Stimulated activated effector memory CD8-positive, alpha-beta T cell treated with anti-CD3 and anti-CD28 coated beads, Interleukin-12 subunit alpha, Interleukin-12 subunit beta, amount 100 ng/mL, for 72 hours (primary cell): ENCODE measurements around the gene ARFRP1.

Experiments used
- ATAC-seq: fragments of 150-1000 bp; cut with Tn5 transposase; 2 replicates; pipeline ENCODE4 v1.10.0; 2021
- DNase-seq, 2 donors: peaks; one replicate each; pipeline ENCODE4 v3.0.0; 2021 to 2022; ENCODE audit warnings: low spot score in 2 of 2
- H3K27ac Mint-ChIP-seq: one replicate; pipeline ENCODE4 v1.8.0; 2022; ENCODE audit warnings: mild to moderate bottlenecking, mixed read lengths
- H3K36me3 Mint-ChIP-seq: one replicate; pipeline ENCODE4 v1.8.0; 2022; ENCODE audit warnings: mild to moderate bottlenecking, mixed read lengths
- H3K4me1 Mint-ChIP-seq: one replicate; pipeline ENCODE4 v1.8.0; 2022; ENCODE audit warnings: mixed read lengths
- H3K4me3 Mint-ChIP-seq: one replicate; pipeline ENCODE4 v1.8.0; 2022; ENCODE audit warnings: mild to moderate bottlenecking, mixed read lengths
- H3K9me3 Mint-ChIP-seq: one replicate; pipeline ENCODE4 v1.8.0; 2022; ENCODE audit warnings: mixed read lengths

The ARFRP1 gene

DNA sequence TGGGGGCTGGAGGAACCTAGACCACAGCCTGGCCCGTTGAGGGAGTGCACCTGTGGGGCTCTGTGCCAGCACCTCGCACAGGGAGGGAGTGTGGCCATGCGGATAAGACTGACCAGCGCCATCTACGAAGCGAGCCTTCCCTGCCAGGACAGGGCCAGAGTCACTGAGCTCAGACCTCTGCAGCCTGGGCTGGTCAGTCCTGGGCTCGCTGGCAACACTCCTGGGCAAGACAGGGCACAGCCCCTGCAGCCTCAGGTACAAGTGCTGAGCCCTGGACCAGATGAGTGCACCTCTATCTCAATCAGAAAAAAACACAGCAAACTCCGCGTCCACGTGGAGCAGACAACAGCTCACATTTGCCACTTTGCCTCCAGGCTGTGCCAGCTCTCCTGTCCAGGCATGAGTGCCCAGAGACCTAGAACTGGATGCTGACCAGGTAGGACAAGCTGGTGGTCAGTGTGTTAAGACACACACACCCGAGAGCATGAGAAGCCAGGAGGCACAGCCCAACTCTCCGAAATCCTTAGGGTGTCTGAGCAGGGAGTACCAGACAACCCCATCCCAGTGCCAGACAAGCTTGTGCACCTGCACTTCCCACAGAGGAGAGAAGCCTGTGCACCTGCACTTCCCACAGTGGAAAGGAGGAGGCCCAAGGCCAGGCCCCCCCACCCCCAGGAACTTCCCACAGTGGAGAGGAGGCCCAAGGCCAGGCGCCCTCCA is 4.9 kb downstream of the ARFRP1 start:
- Mint-ChIP-seq H3K4me3 (no peak overlapping the region), H3K27ac (peak overlapping the region; percentile 71), H3K36me3 (peaks cover 47% of the 10 kb centered on the region), H3K4me1 (peaks cover 43% of the 10 kb centered on the region), H3K9me3 (no peaks in the 10 kb centered on the region)
- ATAC-seq (no peak), DNase-seq (no peak)

GRCh38 chr20:63702036-63702665 is 5.6 kb downstream of the ARFRP1 start:
- Mint-ChIP-seq H3K4me1 (peaks cover 48% of the 10 kb centered on the region), H3K4me3 (no peak overlapping the region), H3K27ac (peak overlapping the region; percentile 71), H3K36me3 (peaks cover 53% of the 10 kb centered on the region), H3K9me3 (no peaks in the 10 kb centered on the region)
- DNase-seq: no peak
- no peak for ATAC-seq

- ATAC-seq (no peak), DNase-seq (no peak)
- Mint-ChIP-seq H3K27ac (peak overlapping the region; percentile 78), H3K36me3 (peaks cover 51% of the 10 kb centered on the region), H3K9me3 (no peaks in the 10 kb centered on the region), H3K4me3 (no peak overlapping the region), H3K4me1 (peaks cover 48% of the 10 kb centered on the region)
Observed at GRCh38 chr20:63701329-63702035, 6.3 kb downstream of the ARFRP1 start.

DNA sequence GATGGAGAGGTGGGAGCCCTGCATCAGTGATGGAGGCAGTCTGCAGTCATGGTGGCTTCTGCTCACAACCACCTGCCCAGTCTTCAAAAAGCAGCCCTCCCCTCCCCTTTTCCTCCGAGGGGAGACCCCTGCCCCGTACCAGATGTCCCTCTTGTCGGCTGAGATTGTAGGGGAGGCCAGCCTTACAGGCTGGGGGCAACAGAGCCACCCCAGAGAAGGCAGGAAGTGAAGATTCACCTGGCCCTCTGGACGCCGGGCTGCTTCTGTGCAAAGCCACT is 6.8 kb downstream of the ARFRP1 start:
- Mint-ChIP-seq H3K4me1 (peaks cover 48% of the 10 kb centered on the region), H3K4me3 (no peak overlapping the region)

GRCh38 chr20:63700199-63701050 is 7.4 kb downstream of the ARFRP1 start:
- Mint-ChIP-seq H3K4me1 (peaks cover 46% of the 10 kb centered on the region), H3K36me3 (peaks cover 50% of the 10 kb centered on the region), H3K4me3 (no peak overlapping the region), H3K27ac (peak overlapping the region; percentile 78), H3K9me3 (no peaks in the 10 kb centered on the region)
- ATAC-seq (no peak), DNase-seq (no peak)

More for the DNA sequence above, 6.8 kb downstream of the ARFRP1 start:
- H3K9me3 Mint-ChIP-seq: no peaks in the 10 kb centered on the region
- peaks cover 51% of the 10 kb centered on the region for H3K36me3 Mint-ChIP-seq
- DNase-seq (no peak), ATAC-seq (no peak)
- H3K27ac Mint-ChIP-seq: peak overlapping the region; percentile 78

GRCh38 chr20:63699466-63700198 is 8.1 kb downstream of the ARFRP1 start:
- peaks cover 39% of the 10 kb centered on the region for H3K4me1 Mint-ChIP-seq

GRCh38 chr20:63698739-63699465 is 8.9 kb downstream of the ARFRP1 start:
- peak in 1 of 2 donors; percentile 80 for DNase-seq

More at GRCh38 chr20:63699466-63700198, 8.1 kb downstream of the ARFRP1 start:
- Mint-ChIP-seq H3K27ac (peak overlapping the region; percentile 78), H3K36me3 (peaks cover 50% of the 10 kb centered on the region), H3K4me3 (peak overlapping the region; percentile 53), H3K9me3 (no peaks in the 10 kb centered on the region)
- ATAC-seq (no peak), DNase-seq (peak in 1 of 2 donors; percentile 51)

GRCh38 chr20:63697868-63698545 is 9.8 kb downstream of the ARFRP1 start:
- peaks cover 59% of the 10 kb centered on the region for H3K36me3 Mint-ChIP-seq
- no peaks in the 10 kb centered on the region for H3K9me3 Mint-ChIP-seq
- H3K4me1 Mint-ChIP-seq: peaks cover 43% of the 10 kb centered on the region
- DNase-seq (peak in 1 of 2 donors; percentile 51), ATAC-seq (no peak)
- peak overlapping the region; percentile 35 for H3K4me3 Mint-ChIP-seq
- H3K27ac Mint-ChIP-seq: peak overlapping the region; percentile 67

More at GRCh38 chr20:63698739-63699465, 8.9 kb downstream of the ARFRP1 start:
- Mint-ChIP-seq H3K4me1 (peaks cover 41% of the 10 kb centered on the region), H3K4me3 (peak overlapping the region; percentile 53), H3K27ac (peak overlapping the region; percentile 78), H3K9me3 (no peaks in the 10 kb centered on the region), H3K36me3 (peaks cover 51% of the 10 kb centered on the region)
- ATAC-seq: peak; percentile 78

- DNase-seq (peak in 1 of 2 donors; percentile 54), ATAC-seq (no peak)
- H3K4me1 Mint-ChIP-seq: peaks cover 37% of the 10 kb centered on the region
- H3K4me3 Mint-ChIP-seq: peak overlapping the region; percentile 35
- no peaks in the 10 kb centered on the region for H3K9me3 Mint-ChIP-seq
- H3K36me3 Mint-ChIP-seq: peaks cover 59% of the 10 kb centered on the region
- H3K27ac Mint-ChIP-seq: peak overlapping the region; percentile 67
Observed at GRCh38 chr20:63697357-63697867, 10.4 kb downstream of the ARFRP1 start.

- peak; percentile 1 for ATAC-seq
- H3K36me3 Mint-ChIP-seq: peaks cover 63% of the 10 kb centered on the region
- peak within 1 kb of the TSS; percentile 70 for H3K27ac Mint-ChIP-seq
- DNase-seq: peak in 1 of 2 donors; percentile 51
- H3K9me3 Mint-ChIP-seq: no peaks in the 10 kb centered on the region
- H3K4me1 Mint-ChIP-seq: peaks cover 31% of the 10 kb centered on the region
- H3K4me3 Mint-ChIP-seq: peak within 1 kb of the TSS; percentile 35
Observed at GRCh38 chr20:63696628-63697356, 11.0 kb downstream of the ARFRP1 start, which contains the start of gene TNFRSF6B. TSS of gene TNFRSF6B (plus strand) at chr20:63696652. CDS start at chr20:63696768, 116 bp downstream.

GRCh38 chr20:63696306-63696627 is 11.5 kb downstream of the ARFRP1 start:
- ATAC-seq: peak; percentile 38
- Mint-ChIP-seq H3K9me3 (no peaks in the 10 kb centered on the region), H3K4me3 (no peak overlapping the region), H3K4me1 (peaks cover 34% of the 10 kb centered on the region), H3K36me3 (peaks cover 68% of the 10 kb centered on the region), H3K27ac (peak overlapping the region; percentile 70)
- peak in 1 of 2 donors; percentile 53 for DNase-seq

- DNase-seq (no peak), ATAC-seq (no peak)
- peaks cover 72% of the 10 kb centered on the region for H3K36me3 Mint-ChIP-seq
- peak overlapping the region; percentile 70 for H3K27ac Mint-ChIP-seq
- H3K4me1 Mint-ChIP-seq: peaks cover 36% of the 10 kb centered on the region
- H3K4me3 Mint-ChIP-seq: no peak overlapping the region
- H3K9me3 Mint-ChIP-seq: no peaks in the 10 kb centered on the region
Observed at GRCh38 chr20:63695424-63696305, 12.1 kb downstream of the ARFRP1 start.
